22Rv1 (cell line): Measurements from ENCODE around the gene SLC6A13.

Source experiments
- H3K27ac ChIP-seq: fragments of 450-650 bp; 2 replicates; pipeline ENCODE4 v1.5.1; 2017
- CTCF ChIP-seq: fragments of 450-650 bp; IDR thresholded peaks from 2 replicates; pipeline ENCODE4 v1.5.1; 2017; ENCODE audit warnings: mild to moderate bottlenecking
- ZFX ChIP-seq: fragments of 450-650 bp; IDR thresholded peaks from 2 replicates; pipeline ENCODE4 v1.6.1; 2017; ENCODE audit warnings: antibody characterized with exemption, borderline replicate concordance

SLC6A13 gene

DNA sequence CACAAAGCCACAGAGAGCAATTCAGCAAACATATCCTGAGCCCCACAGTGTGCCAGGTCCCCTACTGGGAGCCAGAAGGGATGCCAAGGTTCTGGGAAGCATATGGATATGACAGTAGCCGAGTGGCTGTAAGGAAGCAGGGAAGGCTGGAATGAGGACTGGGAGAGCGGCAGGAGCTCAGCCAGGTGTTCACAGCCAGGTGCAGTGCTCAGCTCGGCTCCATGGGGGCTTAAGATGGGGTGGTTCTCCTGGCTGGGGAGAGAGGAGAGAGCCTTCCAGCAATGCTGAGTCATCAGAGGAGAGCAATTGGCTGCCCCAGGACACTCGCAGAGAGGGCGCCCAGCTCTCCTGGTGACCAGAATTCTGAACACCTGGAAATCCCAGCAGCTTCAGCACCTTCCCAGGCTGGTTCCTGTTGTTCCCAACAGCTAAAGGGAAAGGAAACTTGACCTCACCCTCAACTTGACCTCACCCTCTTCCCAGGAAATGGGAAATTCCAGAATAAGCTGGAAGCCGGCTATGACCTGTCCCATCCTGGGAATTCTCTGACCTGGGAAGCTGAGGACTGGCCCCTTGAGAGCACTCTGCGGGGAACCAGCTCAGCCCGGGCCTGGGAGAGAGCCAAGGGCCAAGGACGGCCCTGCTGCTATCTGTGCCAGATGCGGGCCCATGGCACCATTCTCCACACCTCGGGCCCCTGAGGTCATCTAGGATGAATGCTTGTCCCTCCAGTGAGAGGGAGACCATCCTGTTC, 83.3 kb downstream of the SLC6A13 start:
- no peak overlapping the region for H3K27ac ChIP-seq
- TF ChIP-seq CTCF (no peak), ZFX (no peak)

- no peak overlapping the region for H3K27ac ChIP-seq
- TF ChIP-seq CTCF (no peak), ZFX (no peak)
Observed at GRCh38 chr12:178829-179109, 83.9 kb downstream of the SLC6A13 start.

DNA sequence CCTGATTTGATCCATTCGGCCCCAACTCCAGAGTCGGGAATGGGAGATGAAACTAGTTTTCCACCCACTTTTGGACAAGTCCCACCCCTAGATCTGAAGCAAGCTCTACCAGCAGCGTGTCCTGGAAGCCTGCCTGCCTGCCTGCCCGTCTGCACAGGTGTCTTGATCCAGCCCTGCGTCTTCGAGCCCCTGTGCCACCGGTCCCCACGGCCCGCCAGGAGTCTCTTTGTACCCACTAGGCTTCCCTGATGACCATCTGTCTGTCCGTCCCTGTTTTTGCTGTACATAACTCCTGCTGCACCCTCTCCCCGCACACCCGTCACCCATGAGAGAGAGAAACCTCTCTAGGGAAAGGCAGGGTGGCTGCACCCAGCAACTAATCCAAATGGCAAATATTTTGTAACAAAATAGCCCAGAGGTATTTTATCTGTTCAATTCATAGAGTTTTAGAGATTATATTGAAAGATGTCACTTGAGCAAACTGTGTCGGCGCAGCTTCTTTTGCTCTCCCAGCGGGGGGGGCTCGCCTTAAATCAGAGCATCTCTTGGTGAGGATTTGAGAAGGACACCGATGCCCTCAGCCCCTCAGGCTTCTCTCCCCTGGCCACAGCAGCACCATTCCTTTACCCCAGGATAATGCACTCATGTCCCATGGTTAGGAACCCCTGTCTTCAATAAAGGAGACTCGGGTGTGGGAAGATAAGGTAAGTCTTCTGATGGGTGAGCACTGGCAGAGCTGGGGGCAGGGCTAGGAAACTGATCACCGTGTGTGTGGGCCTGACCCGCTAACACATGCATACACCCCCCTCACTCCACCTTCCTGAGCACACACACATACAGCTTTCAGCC, 84.4 kb downstream of the SLC6A13 start:
- TF ChIP-seq CTCF (no peak), ZFX (no peak)
- no peak overlapping the region for H3K27ac ChIP-seq

- no peak overlapping the region for H3K27ac ChIP-seq
- TF ChIP-seq ZFX, result no peak
- TF ChIP-seq CTCF, result no peak
Observed at GRCh38 chr12:177336-177979, 85.2 kb downstream of the SLC6A13 start.

GRCh38 chr12:176321-177181, 86.1 kb downstream of the SLC6A13 start:
- H3K27ac ChIP-seq, result no peak overlapping the region
- TF ChIP-seq ZFX (no peak), CTCF (no peak)

DNA sequence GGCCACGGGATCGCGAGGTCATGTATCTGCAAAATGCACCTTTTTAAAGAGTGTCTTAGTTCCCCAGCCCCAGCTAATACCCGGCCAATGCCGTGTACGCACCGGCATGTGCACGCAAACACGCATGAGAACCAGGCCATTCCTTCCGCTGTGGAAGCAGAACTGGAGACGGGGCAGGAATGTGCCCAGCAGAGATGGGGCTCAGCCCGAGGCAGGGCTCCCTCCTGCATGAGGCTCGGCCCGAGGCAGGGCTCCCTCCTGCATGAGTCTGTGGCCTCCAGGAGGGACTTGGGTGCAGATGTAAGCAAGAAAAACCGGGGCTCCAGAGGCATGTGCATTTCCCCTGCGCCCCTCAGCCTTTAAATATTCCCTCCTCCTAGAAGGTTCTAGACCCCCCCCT, 86.9 kb downstream of the SLC6A13 start:
- TF ChIP-seq CTCF (no peak), ZFX (no peak)
- H3K27ac ChIP-seq, result no peak overlapping the region
